HL-60/S4 treated with phorbol 12-myristate 13-acetate at 8.2 ng/mL for 4 days and 3 days (cell line): ENCODE results near the gene OR2W1.

Experiments used
- in situ Hi-C: fragments of 300-500 bp; cut with MboI; formaldehyde crosslinking; loops from 2 replicates; pipeline ENCODE4 v1.15.0; 2022; ENCODE audit warnings: low sequenced_read_pairs

OR2W1 gene, protein sequence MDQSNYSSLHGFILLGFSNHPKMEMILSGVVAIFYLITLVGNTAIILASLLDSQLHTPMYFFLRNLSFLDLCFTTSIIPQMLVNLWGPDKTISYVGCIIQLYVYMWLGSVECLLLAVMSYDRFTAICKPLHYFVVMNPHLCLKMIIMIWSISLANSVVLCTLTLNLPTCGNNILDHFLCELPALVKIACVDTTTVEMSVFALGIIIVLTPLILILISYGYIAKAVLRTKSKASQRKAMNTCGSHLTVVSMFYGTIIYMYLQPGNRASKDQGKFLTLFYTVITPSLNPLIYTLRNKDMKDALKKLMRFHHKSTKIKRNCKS

DNA sequence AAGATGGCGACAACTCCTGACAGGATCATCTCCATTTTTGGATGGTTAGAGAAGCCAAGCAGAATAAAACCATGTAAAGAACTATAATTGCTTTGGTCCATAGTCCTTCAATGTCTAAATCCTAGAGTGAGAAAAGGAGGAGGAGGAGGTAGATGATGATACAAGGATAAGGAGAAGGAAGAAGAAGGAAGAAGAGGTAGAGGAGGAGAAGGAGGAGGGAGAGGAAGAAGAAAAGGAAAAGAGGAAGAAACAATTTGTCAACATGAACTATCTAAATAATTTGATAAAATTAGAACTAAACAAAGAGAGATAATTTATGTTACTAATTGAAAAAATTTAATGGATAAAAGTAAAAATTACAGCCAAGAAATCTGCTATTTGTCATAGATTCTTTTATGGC, at the start of gene OR2W1:
OR2W1 (minus strand) TSS at position 101 of the 400 bp plus-strand sequence; CDS start at position 101, 0 bp downstream.
- in situ Hi-C loops = no loop called here

DNA sequence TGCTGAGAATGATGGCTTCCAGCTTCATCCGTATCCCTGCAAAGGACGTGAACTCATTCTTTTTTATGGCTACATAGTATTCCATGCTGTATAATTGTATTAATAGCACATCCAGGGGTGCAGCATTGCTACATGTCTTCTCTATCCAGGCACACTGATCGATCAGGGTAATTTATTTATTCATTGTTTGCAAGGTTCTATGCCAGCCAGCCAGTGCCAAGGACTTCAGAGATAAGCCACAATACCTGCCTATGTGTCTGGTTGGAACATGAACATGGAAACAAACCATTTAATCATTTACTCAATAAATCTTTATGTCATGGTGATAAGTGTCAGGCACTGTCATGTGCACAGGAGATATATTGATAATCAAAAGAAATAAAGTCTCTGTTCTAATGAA, 48.0 kb upstream of the OR2W1 start:
- in situ Hi-C loops = no loop called here

DNA sequence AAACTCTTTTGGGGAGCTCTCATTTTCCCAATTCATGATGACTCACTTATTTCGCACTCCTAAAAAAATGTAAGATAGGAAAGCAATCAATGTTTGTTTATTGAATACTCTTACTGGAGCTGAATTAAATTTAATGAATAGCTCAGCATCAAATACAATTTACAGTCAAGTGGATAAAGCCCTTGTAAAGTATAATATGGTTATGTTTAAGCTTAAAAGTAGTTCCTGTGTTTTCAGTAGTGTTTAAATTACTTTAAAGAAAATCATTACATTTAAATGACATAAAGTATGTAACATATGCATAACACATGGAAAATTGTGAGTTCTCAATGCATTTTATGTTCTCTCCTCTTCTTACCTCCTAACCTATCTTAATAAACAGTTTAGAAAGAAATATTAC, 42.2 kb upstream of the OR2W1 start, which contains the start of gene OR2B3:
OR2B3 (minus strand) TSS at position 101 of the 400 bp plus-strand sequence; CDS start at position 36, 65 bp downstream.
- in situ Hi-C loops = no loop called here

DNA sequence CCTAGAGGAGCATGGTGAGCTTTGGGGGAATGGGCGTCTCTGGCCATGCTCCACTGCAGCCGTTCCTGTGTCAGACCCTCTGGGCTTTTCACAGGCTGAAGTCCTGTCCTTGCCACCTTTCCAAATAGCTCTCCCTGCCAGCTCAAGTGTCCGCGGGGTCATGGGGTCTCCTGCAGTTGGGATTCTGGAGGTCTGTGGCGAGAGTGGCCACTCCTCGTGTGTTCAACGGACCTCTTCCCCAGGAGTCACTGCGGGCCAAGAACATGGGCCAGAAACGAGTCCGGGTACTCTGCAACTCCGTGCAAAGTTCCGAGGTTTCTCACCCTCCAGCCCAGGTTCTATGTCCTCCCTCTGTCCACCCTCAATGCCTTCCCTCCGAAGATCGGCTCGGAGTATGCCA, 37.5 kb upstream of the OR2W1 start:
- in situ Hi-C loops = no loop called here

DNA sequence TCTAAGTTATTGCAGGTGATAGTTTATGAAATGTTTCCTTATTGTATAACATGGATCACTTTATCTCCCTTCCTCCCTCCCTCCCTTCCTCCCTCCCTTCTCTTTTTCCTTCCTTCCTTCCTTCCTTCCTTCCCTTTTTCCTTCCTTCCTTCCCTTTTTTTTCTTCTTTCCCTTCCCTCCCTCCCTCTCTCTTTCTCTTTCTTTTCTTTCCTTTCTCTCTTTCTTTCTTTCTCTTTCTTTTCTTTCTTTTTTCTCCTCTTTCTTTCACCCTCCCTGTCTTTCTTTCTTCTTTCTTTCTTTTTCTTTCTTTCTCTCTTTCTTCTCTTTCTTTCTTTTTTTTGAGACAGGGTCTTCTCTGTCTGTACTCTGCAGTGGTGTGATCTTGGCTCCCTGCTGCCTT, 36.3 kb upstream of the OR2W1 start:
- in situ Hi-C loops = no loop called here

DNA sequence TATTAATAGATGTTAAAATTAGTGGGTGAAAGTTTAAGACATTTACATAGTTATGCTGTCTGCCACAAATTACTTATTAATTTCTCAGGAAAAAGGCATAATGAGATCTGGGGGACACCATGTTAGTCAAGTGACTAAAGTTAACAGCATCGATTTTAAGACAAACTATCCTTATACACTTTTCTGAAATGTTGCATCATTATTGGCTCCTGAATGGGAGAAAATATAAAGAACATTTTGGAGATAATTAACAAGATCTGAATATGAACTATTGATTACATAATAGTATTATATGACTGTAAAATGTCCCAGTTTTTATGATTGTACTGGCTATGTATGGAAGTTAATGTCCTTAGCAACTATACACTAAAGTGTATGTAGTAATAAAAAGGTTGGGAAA, 34.2 kb upstream of the OR2W1 start:
- in situ Hi-C loops = no loop called here

DNA sequence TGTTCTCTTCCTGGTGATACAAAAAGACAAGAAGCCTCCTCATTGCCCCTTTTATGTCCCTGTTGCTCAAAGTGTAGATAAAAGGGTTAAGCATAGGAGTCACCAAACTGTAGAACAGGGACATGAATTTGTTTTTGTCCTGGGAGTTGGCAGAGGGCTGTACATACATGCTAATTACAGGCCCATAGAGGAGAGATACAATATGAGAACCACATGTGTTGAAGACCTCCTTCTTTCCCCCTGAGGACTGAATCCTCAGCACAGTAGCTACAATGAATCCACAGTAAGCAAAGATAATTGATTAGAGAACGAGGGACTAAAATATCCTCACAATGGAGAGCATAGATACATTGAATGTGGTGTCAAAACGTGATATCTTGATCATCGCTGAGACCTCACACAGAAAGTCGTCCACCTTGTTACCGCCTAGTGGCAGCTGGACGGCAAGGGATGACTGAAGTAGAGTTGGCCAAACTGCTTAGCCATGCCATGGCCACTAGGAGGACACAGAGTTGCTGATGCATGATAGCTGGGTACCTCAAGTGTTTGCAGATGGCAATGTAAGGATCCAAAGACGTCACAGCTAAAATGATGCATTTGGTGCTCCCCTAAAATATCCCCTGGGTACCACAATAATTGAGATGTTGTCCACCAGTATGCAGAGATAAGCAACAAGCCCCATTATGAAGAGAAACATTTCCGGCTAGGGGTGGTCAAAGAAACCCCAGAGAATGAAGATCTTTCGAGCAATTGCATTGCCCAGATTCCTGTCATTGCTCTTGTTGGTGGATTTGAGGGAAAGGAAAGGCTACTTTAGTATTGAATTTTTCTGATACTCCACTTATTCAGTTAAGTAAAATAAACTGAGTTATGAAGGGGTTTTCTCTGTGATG, 27.1 kb upstream of the OR2W1 start:
- in situ Hi-C loops = no loop called here

GRCh38 chr6:29051680-29052079, 6.7 kb upstream of the OR2W1 start:
- in situ Hi-C loops = no loop called here

DNA sequence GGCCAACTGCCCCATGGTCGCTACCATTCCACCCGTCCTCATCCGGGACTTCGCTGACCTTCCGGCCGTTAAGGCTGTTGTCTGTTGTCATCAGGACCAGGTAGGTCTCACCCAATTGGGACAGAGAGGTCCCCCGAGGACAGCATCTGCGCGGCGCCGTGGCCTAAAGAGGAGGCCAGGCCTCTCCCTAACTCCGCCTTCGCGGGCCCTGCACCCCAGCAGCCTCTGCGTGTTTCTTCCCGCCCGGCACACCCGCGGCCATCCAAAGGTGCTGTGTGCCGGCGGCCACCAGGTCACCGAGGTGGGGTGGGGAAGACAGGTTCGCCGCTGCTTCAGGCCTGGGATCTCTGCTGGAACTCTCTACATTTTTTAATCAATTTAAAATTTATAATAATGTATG, 9.0 kb downstream of the OR2W1 start:
- in situ Hi-C loops = no loop called here

GRCh38 chr6:29028821-29029220, 16.2 kb downstream of the OR2W1 start:
- in situ Hi-C loops = no loop called here

- in situ Hi-C loops = no loop called here
These were observed 18.9 kb downstream of the OR2W1 start for GRCh38 chr6:29025927-29026585.

DNA sequence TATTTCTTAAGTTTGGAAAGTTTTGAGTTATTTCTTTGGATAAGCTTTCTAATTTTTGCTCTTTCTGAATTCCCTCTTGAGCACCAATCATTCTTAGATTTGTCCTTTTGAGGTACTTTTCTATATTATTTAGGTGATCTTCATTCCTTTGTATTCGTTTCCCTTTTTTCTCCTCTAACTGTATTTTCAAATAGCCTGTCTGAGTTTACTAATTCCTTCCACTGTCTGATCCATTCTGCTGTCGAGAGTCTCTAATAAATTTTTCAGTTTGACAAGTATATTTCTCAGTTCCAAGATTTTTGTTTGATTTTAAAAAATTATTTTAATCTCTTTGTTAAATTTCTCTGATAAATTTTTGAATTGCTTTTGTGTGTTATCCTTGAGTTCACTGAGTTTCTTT, 23.5 kb downstream of the OR2W1 start:
- in situ Hi-C loops = loop anchor here (25.0 kb wide), 1 partner anchor 334 kb away; no protein-coding TSS in a partner anchor

- in situ Hi-C loops = loop anchor here (25.0 kb wide), 1 partner anchor 332 kb away; no protein-coding TSS in a partner anchor
These were observed 25.3 kb downstream of the OR2W1 start for GRCh38 chr6:29019629-29020028.

- in situ Hi-C loops = loop anchor here (25.0 kb wide), 1 partner anchor 330 kb away; no protein-coding TSS in a partner anchor
These were observed 27.6 kb downstream of the OR2W1 start for GRCh38 chr6:29017428-29017802.

- in situ Hi-C loops = loop anchor here (25.0 kb wide), 1 partner anchor 329 kb away; no protein-coding TSS in a partner anchor
These were observed 28.2 kb downstream of the OR2W1 start for GRCh38 chr6:29016559-29017427.

DNA sequence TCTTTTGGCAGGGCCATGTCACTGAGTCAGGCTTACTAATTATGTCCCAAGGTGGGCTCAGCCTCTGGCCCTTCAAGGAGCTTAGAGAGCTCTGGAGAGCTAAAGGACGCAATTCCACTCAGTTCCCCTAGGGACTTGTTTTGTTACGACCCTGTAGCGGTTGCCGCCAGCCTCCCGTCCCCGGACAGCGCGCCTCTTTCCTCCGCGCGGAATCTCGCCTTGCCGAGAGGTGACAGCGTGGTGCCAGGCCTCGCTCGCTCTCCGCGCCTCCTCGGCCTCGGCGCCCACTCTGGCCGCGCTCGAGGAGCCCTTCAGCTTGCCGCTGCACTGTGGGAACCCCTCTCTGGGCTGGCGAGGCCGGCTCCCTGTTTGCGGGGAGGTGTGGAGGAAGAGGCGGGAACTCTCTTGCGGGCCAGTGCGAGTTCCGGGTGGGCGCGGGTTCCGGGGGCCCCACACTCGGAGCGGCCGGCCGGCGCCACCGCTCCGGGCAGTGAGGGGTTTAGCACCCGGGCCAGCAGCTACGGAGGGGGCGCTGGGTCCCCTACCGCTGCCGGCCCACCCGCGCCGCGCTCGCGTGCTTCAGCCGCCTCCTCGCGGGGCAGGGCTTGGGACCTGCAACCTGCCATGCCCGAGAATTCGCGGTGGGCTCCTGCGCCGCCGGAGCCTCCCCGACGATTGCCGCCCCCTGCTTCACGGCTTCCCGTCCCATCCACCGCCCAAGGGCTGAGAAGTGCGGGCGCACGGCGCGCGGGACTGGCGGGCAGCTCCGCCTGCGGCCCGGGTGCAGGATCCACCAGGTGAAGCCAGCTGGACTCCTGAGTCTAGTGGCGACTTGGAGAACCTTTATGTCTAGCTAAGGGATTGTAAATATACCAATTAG, 30.0 kb downstream of the OR2W1 start:
- in situ Hi-C loops = loop anchor here (25.0 kb wide), 1 partner anchor 328 kb away; no protein-coding TSS in a partner anchor

DNA sequence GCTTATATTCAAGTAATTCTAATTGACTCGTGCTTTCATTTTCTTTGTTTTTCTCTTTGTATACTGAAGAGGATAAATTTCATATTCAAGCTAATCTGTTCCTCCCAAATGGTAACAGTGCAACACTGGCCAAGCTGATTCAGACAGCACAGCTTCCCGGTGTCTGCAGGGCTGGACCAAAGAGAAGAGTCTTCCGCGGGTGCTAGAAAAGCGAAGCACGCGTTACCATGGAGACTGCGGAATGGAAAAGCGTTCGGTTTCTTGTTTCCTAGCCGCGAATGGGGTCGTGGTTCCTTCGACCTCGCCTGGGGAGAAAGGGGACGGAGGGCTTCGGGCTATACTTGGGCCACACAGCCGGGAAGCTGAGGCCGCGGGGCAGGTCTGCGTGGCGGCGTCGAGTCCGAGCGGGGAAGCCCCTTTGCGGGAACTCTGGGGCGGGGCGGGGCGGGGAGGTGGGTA, 33.7 kb downstream of the OR2W1 start:
- in situ Hi-C loops = loop anchor here (25.0 kb wide), 1 partner anchor 324 kb away; no protein-coding TSS in a partner anchor

GRCh38 chr6:29009358-29009757, 35.6 kb downstream of the OR2W1 start:
- in situ Hi-C loops = loop anchor here (25.0 kb wide), 1 partner anchor 322 kb away; no protein-coding TSS in a partner anchor

- in situ Hi-C loops = loop anchor here (25.0 kb wide), 1 partner anchor 321 kb away; no protein-coding TSS in a partner anchor
These were observed 36.9 kb downstream of the OR2W1 start for GRCh38 chr6:29008089-29008488.
